Cardiac septum (tissue), 1 donor: ENCODE data around the gene PIH1D1. TPM values are rescaled to one million over a fixed set of nuclear protein-coding genes. Genes with fewer than 3 reads are reported as not detected.
"Not testable (repeated sequence)": the region's sequence is repeated elsewhere in the genome, so short reads cannot be mapped to it uniquely, and the experiment has no call there.

Experiments used
- DNase-seq: peaks from one replicate; pipeline ENCODE4 v3.0.0-alpha.2; 2020; ENCODE audit warnings: low spot score
- intact Hi-C: fragments of 100-400 bp; cut with DNase I; formaldehyde crosslinking; loops from one replicate; pipeline ENCODE4 v1.14.0; 2022
- total RNA-seq: library from RNA; stranded (reverse); fragmentation: NEBNext Ultra II Directional; extraction: Animal tissue kit (Norgen Biotek cat#: 25700); gene quantifications from one replicate; pipeline ENCODE4 v1.2.1, GENCODE V29; 2021
- donor health status: DM: no; HTN: no; CAD: no.

PIH1D1 gene
- total RNA-seq, 1 donor from 2014 or later = 24.2 TPM

GRCh38 chr19:49487277-49488045, 35.8 kb upstream of the PIH1D1 start, which contains the start of gene RPL13A:
RPL13A (plus strand) TSS chr19:49487608; CDS start chr19:49487630, 22 bp downstream.
- DNase-seq = peak; percentile 100
- intact Hi-C loops = loop anchor here (1.0 to 5.0 kb wide), 2 partner anchors 9 to 35 kb away; partner anchors contain the start of genes ALDH16A1, PIH1D1 and RPS11

- no peak for DNase-seq
- intact Hi-C loops = loop anchor here (1.0 to 5.0 kb wide), 2 partner anchors 10 to 34 kb away; partner anchors contain the start of genes ALDH16A1, PIH1D1 and RPS11
Observed at GRCh38 chr19:49486710-49487276, 35.2 kb upstream of the PIH1D1 start.

- intact Hi-C loops = loop anchor here (5.0 kb wide), 1 partner anchor 34 kb away; the partner anchor contains the start of genes ALDH16A1 and PIH1D1
- no peak for DNase-seq
Observed at GRCh38 chr19:49486232-49486631, 34.6 kb upstream of the PIH1D1 start.

GRCh38 chr19:49481020-49481683, 29.5 kb upstream of the PIH1D1 start:
- DNase-seq = no peak
- intact Hi-C loops = no loop called here

GRCh38 chr19:49479975-49480628, 28.5 kb upstream of the PIH1D1 start:
- intact Hi-C loops = no loop called here
- no peak for DNase-seq

GRCh38 chr19:49475995-49476880, 24.6 kb upstream of the PIH1D1 start:
- DNase-seq = no peak
- intact Hi-C loops = no loop called here

- DNase-seq = no peak
- intact Hi-C loops = no loop called here
Observed at GRCh38 chr19:49475191-49475917, 23.7 kb upstream of the PIH1D1 start.

- intact Hi-C loops = no loop called here
- no peak for DNase-seq
Observed at GRCh38 chr19:49474542-49474924, 22.9 kb upstream of the PIH1D1 start.

- DNase-seq = peak; percentile 91
- intact Hi-C loops = no loop called here
Observed at GRCh38 chr19:49473868-49474541, 22.4 kb upstream of the PIH1D1 start, which contains the start of gene FLT3LG. FLT3LG (plus strand) TSS chr19:49474215; CDS start chr19:49474640, 425 bp downstream.

- DNase-seq, intact Hi-C loops: not testable (repeated sequence)
Observed at GRCh38 chr19:49473501-49473867, 21.9 kb upstream of the PIH1D1 start.

GRCh38 chr19:49472936-49473335, 21.3 kb upstream of the PIH1D1 start:
- intact Hi-C loops = no loop called here
- no peak for DNase-seq

- intact Hi-C loops = no loop called here
- DNase-seq = no peak
Observed at GRCh38 chr19:49470615-49470978, 19.0 kb upstream of the PIH1D1 start.

GRCh38 chr19:49469828-49470614, 18.4 kb upstream of the PIH1D1 start:
- intact Hi-C loops = no loop called here
- no peak for DNase-seq

- intact Hi-C loops = no loop called here
- DNase-seq = peak; percentile 82
Observed at GRCh38 chr19:49468746-49469447, 17.3 kb upstream of the PIH1D1 start.

GRCh38 chr19:49468199-49468598, 16.6 kb upstream of the PIH1D1 start:
- intact Hi-C loops = no loop called here
- DNase-seq = no peak

- no peak for DNase-seq
- intact Hi-C loops = no loop called here
Observed at GRCh38 chr19:49465371-49465770, 13.8 kb upstream of the PIH1D1 start.
